Hindlimb muscle (tissue), 1 donor: ENCODE data around the gene SLC9C1. TPM values are rescaled to one million over a fixed set of nuclear protein-coding genes. Genes with fewer than 3 reads are reported as not detected.
A peak's percentile ranks its signal among the peaks of the same experiment; 100 is the strongest.

ENCODE experiments used
- DNase-seq: peaks from one replicate; pipeline ENCODE4 v3.0.0-alpha.2; 2013
- polyA plus RNA-seq: library from polyadenylated mRNA; unstranded; fragments of 120-200 nt; gene quantifications from one replicate; pipeline ENCODE4 v1.2.1, GENCODE V29; 2013; ENCODE audit not compliant: insufficient read length

SLC9C1 gene
- polyA plus RNA-seq, 1 donor = 0.10 TPM

GRCh38 chr3:112129925-112130637, 163.9 kb downstream of the SLC9C1 start:
- no peak for DNase-seq

- no peak for DNase-seq
Measured at GRCh38 chr3:112128843-112129727, 164.9 kb downstream of the SLC9C1 start.

- no peak for DNase-seq
Measured at GRCh38 chr3:112127522-112128494, 166.2 kb downstream of the SLC9C1 start.

GRCh38 chr3:112126511-112126911, 167.5 kb downstream of the SLC9C1 start:
- DNase-seq = no peak

GRCh38 chr3:112124907-112125607, 169.0 kb downstream of the SLC9C1 start:
- no peak for DNase-seq

GRCh38 chr3:112123548-112123947, 170.5 kb downstream of the SLC9C1 start:
- DNase-seq = no peak

GRCh38 chr3:112122870-112123269, 171.1 kb downstream of the SLC9C1 start:
- no peak for DNase-seq

GRCh38 chr3:112121577-112122547, 172.2 kb downstream of the SLC9C1 start:
- no peak for DNase-seq

- no peak for DNase-seq
Measured at GRCh38 chr3:112119962-112120836, 173.8 kb downstream of the SLC9C1 start.

GRCh38 chr3:112117841-112118571, 176.0 kb downstream of the SLC9C1 start:
- no peak for DNase-seq

- DNase-seq = no peak
Measured at GRCh38 chr3:112117415-112117814, 176.6 kb downstream of the SLC9C1 start.

GRCh38 chr3:112116748-112117186, 177.2 kb downstream of the SLC9C1 start:
- no peak for DNase-seq

GRCh38 chr3:112115806-112116383, 178.1 kb downstream of the SLC9C1 start:
- no peak for DNase-seq

- no peak for DNase-seq
Measured at GRCh38 chr3:112115161-112115739, 178.8 kb downstream of the SLC9C1 start.

GRCh38 chr3:112114576-112115160, 179.3 kb downstream of the SLC9C1 start:
- DNase-seq = no peak

GRCh38 chr3:112111785-112112402, 182.1 kb downstream of the SLC9C1 start:
- peak; percentile 38 for DNase-seq

- no peak for DNase-seq
Measured at GRCh38 chr3:112109322-112109721, 184.7 kb downstream of the SLC9C1 start.
